Activated CD8-positive, alpha-beta memory T cell treated with anti-CD3 and anti-CD28 coated beads, Interleukin-2, amount 50 U/mL, for 1 hour (primary cell): ENCODE results near the gene SLC52A1.

Experiments
- DNase-seq: peaks from one replicate; pipeline ENCODE4 v3.0.0-alpha.2; 2020; ENCODE audit errors: extremely low read depth

SLC52A1 gene

GRCh38 chr17:4987767-4988567, 47.3 kb downstream of the SLC52A1 start:
- no peak for DNase-seq

- peak; percentile 64 for DNase-seq
Observed at GRCh38 chr17:4986951-4987766, 48.1 kb downstream of the SLC52A1 start, which contains the start of gene CAMTA2. TSS of gene CAMTA2 (minus strand) at chr17:4987675. CDS start at chr17:4986222, 1,453 bp downstream.

- no peak for DNase-seq
Observed at GRCh38 chr17:4986403-4986802, 48.8 kb downstream of the SLC52A1 start.
